GM12878 (cell line): Measurements from ENCODE around the gene CCDC97. TPM values are rescaled to one million over a fixed set of nuclear protein-coding genes. Genes with fewer than 3 reads are reported as not detected.

Experiments
- ATAC-seq: fragments of 200-7000 bp; cut with Tn5 transposase; 3 replicates; pipeline ENCODE4 v1.9.1; 2020; ENCODE audit warnings: mild to moderate bottlenecking, moderate library complexity
- BruUV-seq: library from RNA; stranded (reverse); fragments of 400-500 nt; replicated peaks from 2 replicates; lab custom pipeline; 2021; lab: Mats Ljungman, UMichigan
- CTCF ChIA-PET: fragments of 300-600 bp; sonication (Branson Sonifier 250); formaldehyde crosslinking; extraction: SDS; loops from one replicate; lab custom pipeline; 2021; ENCODE audit warnings: inconsistent platforms; lab: Yijun Ruan, JAX
- POLR2A ChIA-PET: fragments of 350-600 bp; formaldehyde crosslinking; extraction: SDS; loops from one replicate; lab custom pipeline; 2021; ENCODE audit warnings: inconsistent platforms; lab: Charles Lee
- RAD21 ChIA-PET: fragments of 300-600 bp; sonication (Branson Sonifier 250); formaldehyde crosslinking; loops from one replicate; lab custom pipeline; 2023; ENCODE audit warnings: antibody characterized with exemption; ENCODE audit not compliant: unreplicated experiment; lab: Charles Lee
- SMC1A ChIA-PET: fragments of 300-600 bp; sonication (Branson Sonifier 250); formaldehyde crosslinking; loops from one replicate; lab custom pipeline; 2023; ENCODE audit not compliant: unreplicated experiment, uncharacterized antibody; lab: Charles Lee
- DNase-seq: peaks from one replicate; pipeline ENCODE4 v3.0.0-alpha.2; 2011; ENCODE audit warnings: low read depth, low spot score
- FAIRE-seq: peaks from 3 replicates; lab custom pipeline; 2011; peaks lifted over from hg19 to GRCh38; lab: Jason Lieb, UNC
- H2AFZ ChIP-seq: 2 replicates; pipeline ENCODE4 v1.6.0; 2011; ENCODE audit warnings: low read depth, low read length, control low read depth; ENCODE audit not compliant: control insufficient read depth
- H3K27ac ChIP-seq: 2 replicates; pipeline ENCODE4 v1.5.1; 2011; ENCODE audit warnings: control low read depth; ENCODE audit not compliant: control insufficient read depth, insufficient read depth
- H3K27me3 ChIP-seq, 2 experiments: replicated peaks in 1 of 2; 2 replicates each; pipeline versions ENCODE4 v1.6.0 to v1.6.1; 2011; ENCODE audit warnings: low read length in 1 of 2; ENCODE audit not compliant: control insufficient read depth in 2 of 2, insufficient read depth in 2 of 2
- H3K36me3 ChIP-seq, 2 experiments: 2 replicates each; pipeline ENCODE4 v1.5.1; 2011; ENCODE audit warnings: low read length in 1 of 2; ENCODE audit not compliant: control insufficient read depth in 2 of 2, insufficient read depth in 2 of 2
- H3K4me1 ChIP-seq: 2 replicates; pipeline ENCODE4 v1.6.1; 2011; ENCODE audit warnings: mild to moderate bottlenecking, low read length, moderate library complexity, mixed read lengths; ENCODE audit not compliant: control insufficient read depth, insufficient read depth
- H3K4me2 ChIP-seq: 2 replicates; pipeline ENCODE4 v1.6.0; 2011; ENCODE audit warnings: control low read depth; ENCODE audit not compliant: control insufficient read depth, insufficient read depth
- H3K4me3 ChIP-seq: fragments of 200-600 bp; sonication (generic); 2 replicates; pipeline ENCODE4 v1.5.1; 2016
- H3K79me2 ChIP-seq: 2 replicates; pipeline ENCODE4 v1.6.0; 2011; ENCODE audit warnings: low read length; ENCODE audit not compliant: control insufficient read depth, insufficient read depth
- H3K9ac ChIP-seq: 2 replicates; pipeline ENCODE4 v1.8.0; 2011; ENCODE audit warnings: low read length, control low read depth, mixed read lengths; ENCODE audit not compliant: control insufficient read depth, insufficient read depth
- H3K9me3 ChIP-seq: replicated peaks from 3 replicates; pipeline ENCODE4 v1.5.1; 2011; ENCODE audit warnings: mild to moderate bottlenecking, low read length; ENCODE audit not compliant: control insufficient read depth, insufficient read depth
- H4K20me1 ChIP-seq: 2 replicates; pipeline ENCODE4 v1.6.0; 2011; ENCODE audit not compliant: control insufficient read depth, insufficient read depth
- CBX3 ChIP-seq: fragments of 200-600 bp; sonication (generic); IDR thresholded peaks from 2 replicates; pipeline ENCODE4 v1.6.1; 2016; ENCODE audit warnings: low read depth, borderline replicate concordance
- E2F4 ChIP-seq: IDR thresholded peaks from 2 replicates; pipeline ENCODE4 v1.6.1; 2012; ENCODE audit warnings: low read depth, low read length, improper control_type of control experiment
- HDAC6 ChIP-seq: fragments of 200-600 bp; sonication (generic); IDR thresholded peaks from one replicate; pipeline ENCODE4 v1.8.0; 2017; ENCODE audit warnings: antibody characterized with exemption; ENCODE audit not compliant: unreplicated experiment
- IRF4 ChIP-seq: IDR thresholded peaks from 2 replicates; pipeline ENCODE4 v1.6.1; 2011; ENCODE audit warnings: low read depth, low read length
- MLLT1 ChIP-seq: fragments of 450-650 bp; IDR thresholded peaks from 2 replicates; pipeline ENCODE4 v1.6.1; 2016; ENCODE audit warnings: mild to moderate bottlenecking
- NBN ChIP-seq: fragments of 450-650 bp; IDR thresholded peaks from 2 replicates; pipeline ENCODE4 v1.6.1; 2016
- PBX3 ChIP-seq: IDR thresholded peaks from 2 replicates; pipeline ENCODE4 v1.6.1; 2011; ENCODE audit warnings: mild to moderate bottlenecking, low read depth, low read length, moderate library complexity; ENCODE audit not compliant: insufficient replicate concordance
- SKIL ChIP-seq: fragments of 450-650 bp; IDR thresholded peaks from 2 replicates; pipeline ENCODE4 v1.6.1; 2017; ENCODE audit warnings: mild to moderate bottlenecking, low read depth, inconsistent platforms; ENCODE audit not compliant: poor library complexity, severe bottlenecking
- TBL1XR1 ChIP-seq: IDR thresholded peaks from 2 replicates; pipeline ENCODE4 v1.6.1; 2012; ENCODE audit warnings: low read depth, low read length, improper control_type of control experiment
- ZBTB40 ChIP-seq: fragments of 450-650 bp; IDR thresholded peaks from 2 replicates; pipeline ENCODE4 v1.6.1; 2016; ENCODE audit warnings: mild to moderate bottlenecking, moderate library complexity, borderline replicate concordance
- WGBS: methylation state at CpG from one replicate; pipeline ENCODE4 v1.1.6; 2016; ENCODE audit warnings: low lambda C conversion rate; ENCODE audit not compliant: insufficient replicate concordance, insufficient coverage; ENCODE audit errors: missing lambda C conversion rate; 5-methylcytosine and 5-hydroxymethylcytosine counted together
- in situ Hi-C: fragments of 300-500 bp; cut with MboI; formaldehyde crosslinking; loops from 9 replicates; pipeline ENCODE4 v1.14.3; 2018; ENCODE audit warnings: mixed read lengths
- intact Hi-C: fragments of 100-400 bp; cut with micrococcal nuclease; formaldehyde crosslinking; loops from one replicate; pipeline ENCODE4 v1.14.2; 2022; ENCODE audit not compliant: unreplicated experiment
- polyA plus RNA-seq, 11 experiments: library from polyadenylated mRNA; depleted of rRNA in 4 of 11; unstranded in 6 of 11; stranded (reverse) in 5 of 11; fragments of >200 nt; fragmentation: Nextera tagmentation in 4 of 11; fragmentation: Illumina TruSeq in 1 of 11; extraction: Ambion mirVana in 4 of 11; extraction: Trizol in 1 of 11; gene quantifications; 1 replicate in 1 of 11; 2 replicates in 10 of 11; pipeline versions ENCODE4 v1.2.1 to v1.2.3, GENCODE V29; 2011 to 2016; ENCODE audit warnings: inconsistent platforms in 2 of 11, missing spikeins in 2 of 11, low read depth in 1 of 11
- total RNA-seq, 4 experiments: library from RNA; depleted of rRNA in 3 of 4; stranded (reverse); fragments of >200 nt in 3 of 4; fragmentation: Illumina TruSeq in 1 of 4; extraction: Trizol in 1 of 4; gene quantifications; 2 replicates each; pipeline versions ENCODE4 v1.2.1 to v1.2.3, GENCODE V29; 2013 to 2021

The CCDC97 gene
- total and polyA plus RNA-seq, 10 of the 15 experiments (the other 5 are each of a cell fraction or from before 2014, with no cell fraction given): 1.8 to 34.1 (median 18.8) TPM

- 100% methylated on average over 3 of the region's 3 CpGs for WGBS
- peaks cover 29% of the 10 kb centered on the region for H3K79me2 ChIP-seq
- DNase-seq (no peak), FAIRE-seq (no peak), ATAC-seq (no peak)
- H3K4me2 ChIP-seq: no peak overlapping the region
- no peaks in the 10 kb centered on the region for H3K9me3 ChIP-seq
- no peak overlapping the region for H3K4me3 ChIP-seq
- H2AFZ ChIP-seq: no peak overlapping the region
- intact Hi-C loops (no loop called here), in situ Hi-C loops (no loop called here)
- H3K4me1 ChIP-seq: peaks cover 4% of the 10 kb centered on the region
- no peaks in the 10 kb centered on the region; a peak in 1 of 4 replicates for H3K36me3 ChIP-seq
- SMC1A ChIA-PET: interaction anchor here (1.5 kb wide), 1 partner anchor 8 kb away, joined by 5 read pairs; the partner anchor contains the start of gene B9D2
- H4K20me1 ChIP-seq: no peaks in the 10 kb centered on the region
- no peak overlapping the region for H3K27ac ChIP-seq
- CTCF ChIA-PET: interaction anchor here (0.6 to 6.4 kb wide), 7 partner anchors 9 to 152 kb away, joined by 3 to 91 read pairs (median 3); partner anchors contain the start of gene B9D2
- no peak overlapping the region for H3K9ac ChIP-seq
- RAD21 ChIA-PET: interaction anchor here (1.2 to 1.7 kb wide), 2 partner anchors 8 to 83 kb away, joined by 5 to 7 read pairs; partner anchors contain the start of gene B9D2
- POLR2A ChIA-PET: interaction anchor here (1.3 to 1.6 kb wide), 2 partner anchors 8 to 10 kb away, joined by 6 to 7 read pairs; partner anchors contain the start of gene B9D2
- H3K27me3 ChIP-seq: no peaks in the 10 kb centered on the region
- no TSS peak for BruUV-seq
- no peak for TF ChIP-seq HDAC6
- no peak for TF ChIP-seq IRF4
- TF ChIP-seq CBX3: no peak
- TF ChIP-seq TBL1XR1: no peak
- TF ChIP-seq PBX3: no peak
- TF ChIP-seq NBN: no peak
- TF ChIP-seq MLLT1: no peak
- no peak for TF ChIP-seq SKIL
- no peak for TF ChIP-seq E2F4
- TF ChIP-seq ZBTB40: no peak
Measured at GRCh38 chr19:41355802-41356201, 45.8 kb downstream of the CCDC97 start.
